Stomach (tissue), 4 donors: Measurements from ENCODE around the gene HLA-DPA1.

ENCODE experiments used
- CTCF ChIP-seq, 7 experiments: fragments of 450-650 bp in 4 of 7; fragments of 200-600 bp in 3 of 7; sonication (generic) in 3 of 7; IDR thresholded peaks; one replicate each; pipeline ENCODE4 v1.5.1; 2016 to 2019; ENCODE audit warnings: antibody characterized with exemption in 7 of 7, control low read depth in 2 of 7, mild to moderate bottlenecking in 1 of 7
- EP300 ChIP-seq: sonication (generic); formaldehyde crosslinking; IDR thresholded peaks from one replicate; pipeline ENCODE4 v1.6.1; 2017; ENCODE audit warnings: antibody characterized with exemption
- POLR2A ChIP-seq, 4 donors: fragments of 450-650 bp; IDR thresholded peaks; one replicate each; pipeline ENCODE4 v1.6.1; 2016; ENCODE audit warnings: antibody characterized with exemption in 4 of 4, control low read depth in 2 of 4, mild to moderate bottlenecking in 1 of 4, moderate library complexity in 1 of 4

- no peak for TF ChIP-seq CTCF (IDR thresholded peaks at IDR 0.05)
- no peak for TF ChIP-seq POLR2A (IDR thresholded peaks at IDR 0.05)
- TF ChIP-seq EP300: no peak
Observed at GRCh38 chr6:33088931-33089620, 15.6 kb upstream of the HLA-DPA1 start.
